ENCODE data around the gene GNB2.

DNA sequence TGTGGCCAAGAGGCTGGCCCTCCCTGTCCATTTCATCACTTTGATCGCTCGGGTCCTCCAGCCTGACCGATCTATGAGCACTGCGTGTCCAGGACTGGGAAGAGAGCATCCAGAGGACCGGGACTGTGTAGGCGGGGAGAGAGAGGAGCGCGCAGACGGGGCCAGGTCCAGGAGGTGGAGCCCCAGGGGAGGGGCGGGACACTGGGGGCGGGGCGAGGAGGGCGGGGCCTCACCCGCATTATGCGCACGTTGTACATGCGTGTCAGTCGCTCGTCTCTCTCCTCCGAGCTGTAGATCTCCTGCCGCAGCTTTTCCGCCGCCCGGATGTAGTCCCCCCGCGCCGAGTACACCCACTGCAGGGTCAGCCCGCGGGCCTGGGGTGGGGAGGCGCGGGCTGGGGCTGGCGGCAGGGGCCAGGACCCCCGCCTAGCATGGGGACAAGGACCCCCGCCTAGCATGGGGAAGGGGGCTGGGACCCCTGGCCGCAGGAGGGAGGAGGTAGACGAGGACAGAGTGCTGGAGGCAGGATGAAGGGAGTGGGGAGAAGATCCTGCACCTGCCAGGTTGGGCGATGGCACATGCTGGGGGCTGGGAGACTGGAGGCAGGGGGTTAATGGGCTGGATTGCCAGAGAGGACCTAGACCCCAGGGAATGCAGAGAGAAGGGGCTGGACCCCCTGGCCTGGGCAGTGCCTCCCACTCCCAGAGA is 46.9 kb upstream of the GNB2 start:
- TF ChIP-seq EGR1 (IDR thresholded peaks at IDR 0.05; ENCODE audit: low read depth in 2 of 2) (no peak), NR2F2 (IDR thresholded peaks at IDR 0.05) (no peak), JUND (IDR thresholded peaks at IDR 0.05) (no peak), FOXA1 (IDR thresholded peaks at IDR 0.05) (no peak), TAF1 (conservative IDR thresholded peaks at IDR 0.05) (no peak), YY1 (IDR thresholded peaks at IDR 0.05) (no peak), RAD21 (IDR thresholded peaks at IDR 0.05) (peak; percentile 22 to 32), RXRA (IDR thresholded peaks at IDR 0.05) (peak in 1 of 2 donors; percentile 31)
- TF ChIP-seq, protein P1, sequence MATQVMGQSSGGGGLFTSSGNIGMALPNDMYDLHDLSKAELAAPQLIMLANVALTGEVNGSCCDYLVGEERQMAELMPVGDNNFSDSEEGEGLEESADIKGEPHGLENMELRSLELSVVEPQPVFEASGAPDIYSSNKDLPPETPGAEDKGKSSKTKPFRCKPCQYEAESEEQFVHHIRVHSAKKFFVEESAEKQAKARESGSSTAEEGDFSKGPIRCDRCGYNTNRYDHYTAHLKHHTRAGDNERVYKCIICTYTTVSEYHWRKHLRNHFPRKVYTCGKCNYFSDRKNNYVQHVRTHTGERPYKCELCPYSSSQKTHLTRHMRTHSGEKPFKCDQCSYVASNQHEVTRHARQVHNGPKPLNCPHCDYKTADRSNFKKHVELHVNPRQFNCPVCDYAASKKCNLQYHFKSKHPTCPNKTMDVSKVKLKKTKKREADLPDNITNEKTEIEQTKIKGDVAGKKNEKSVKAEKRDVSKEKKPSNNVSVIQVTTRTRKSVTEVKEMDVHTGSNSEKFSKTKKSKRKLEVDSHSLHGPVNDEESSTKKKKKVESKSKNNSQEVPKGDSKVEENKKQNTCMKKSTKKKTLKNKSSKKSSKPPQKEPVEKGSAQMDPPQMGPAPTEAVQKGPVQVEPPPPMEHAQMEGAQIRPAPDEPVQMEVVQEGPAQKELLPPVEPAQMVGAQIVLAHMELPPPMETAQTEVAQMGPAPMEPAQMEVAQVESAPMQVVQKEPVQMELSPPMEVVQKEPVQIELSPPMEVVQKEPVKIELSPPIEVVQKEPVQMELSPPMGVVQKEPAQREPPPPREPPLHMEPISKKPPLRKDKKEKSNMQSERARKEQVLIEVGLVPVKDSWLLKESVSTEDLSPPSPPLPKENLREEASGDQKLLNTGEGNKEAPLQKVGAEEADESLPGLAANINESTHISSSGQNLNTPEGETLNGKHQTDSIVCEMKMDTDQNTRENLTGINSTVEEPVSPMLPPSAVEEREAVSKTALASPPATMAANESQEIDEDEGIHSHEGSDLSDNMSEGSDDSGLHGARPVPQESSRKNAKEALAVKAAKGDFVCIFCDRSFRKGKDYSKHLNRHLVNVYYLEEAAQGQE (IDR thresholded peaks at IDR 0.05) = peak; percentile 64
- TF ChIP-seq, protein P2, sequence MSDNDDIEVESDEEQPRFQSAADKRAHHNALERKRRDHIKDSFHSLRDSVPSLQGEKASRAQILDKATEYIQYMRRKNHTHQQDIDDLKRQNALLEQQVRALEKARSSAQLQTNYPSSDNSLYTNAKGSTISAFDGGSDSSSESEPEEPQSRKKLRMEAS (IDR thresholded peaks at IDR 0.05) = no peak
- TF ChIP-seq, protein P3, sequence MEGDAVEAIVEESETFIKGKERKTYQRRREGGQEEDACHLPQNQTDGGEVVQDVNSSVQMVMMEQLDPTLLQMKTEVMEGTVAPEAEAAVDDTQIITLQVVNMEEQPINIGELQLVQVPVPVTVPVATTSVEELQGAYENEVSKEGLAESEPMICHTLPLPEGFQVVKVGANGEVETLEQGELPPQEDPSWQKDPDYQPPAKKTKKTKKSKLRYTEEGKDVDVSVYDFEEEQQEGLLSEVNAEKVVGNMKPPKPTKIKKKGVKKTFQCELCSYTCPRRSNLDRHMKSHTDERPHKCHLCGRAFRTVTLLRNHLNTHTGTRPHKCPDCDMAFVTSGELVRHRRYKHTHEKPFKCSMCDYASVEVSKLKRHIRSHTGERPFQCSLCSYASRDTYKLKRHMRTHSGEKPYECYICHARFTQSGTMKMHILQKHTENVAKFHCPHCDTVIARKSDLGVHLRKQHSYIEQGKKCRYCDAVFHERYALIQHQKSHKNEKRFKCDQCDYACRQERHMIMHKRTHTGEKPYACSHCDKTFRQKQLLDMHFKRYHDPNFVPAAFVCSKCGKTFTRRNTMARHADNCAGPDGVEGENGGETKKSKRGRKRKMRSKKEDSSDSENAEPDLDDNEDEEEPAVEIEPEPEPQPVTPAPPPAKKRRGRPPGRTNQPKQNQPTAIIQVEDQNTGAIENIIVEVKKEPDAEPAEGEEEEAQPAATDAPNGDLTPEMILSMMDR (IDR thresholded peaks at IDR 0.05; ENCODE audit: low read depth, low read length, missing input control) = no peak
- TF ChIP-seq, protein P4, sequence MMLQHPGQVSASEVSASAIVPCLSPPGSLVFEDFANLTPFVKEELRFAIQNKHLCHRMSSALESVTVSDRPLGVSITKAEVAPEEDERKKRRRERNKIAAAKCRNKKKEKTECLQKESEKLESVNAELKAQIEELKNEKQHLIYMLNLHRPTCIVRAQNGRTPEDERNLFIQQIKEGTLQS (IDR thresholded peaks at IDR 0.05) = no peak

Data from liver (tissue), 3 donors.